Uterus (tissue), 2 donors: ENCODE measurements around the gene NBEA.

Experiments
- CTCF ChIP-seq, 4 experiments: fragments of 200-600 bp in 2 of 4; fragments of 450-650 bp in 2 of 4; sonication (generic) in 2 of 4; IDR thresholded peaks; one replicate each; pipeline ENCODE4 v1.5.1; 2016 to 2019; ENCODE audit warnings: antibody characterized with exemption in 4 of 4, mild to moderate bottlenecking in 2 of 4, moderate library complexity in 1 of 4
- POLR2A ChIP-seq, 2 donors: fragments of 450-650 bp; IDR thresholded peaks; one replicate each; pipeline ENCODE4 v1.6.1; 2016; ENCODE audit warnings: antibody characterized with exemption in 2 of 2, mild to moderate bottlenecking in 1 of 2, moderate library complexity in 1 of 2

- TF ChIP-seq POLR2A (IDR thresholded peaks at IDR 0.05) (no peak), CTCF (IDR thresholded peaks at IDR 0.05) (no peak)
Measured at GRCh38 chr13:35367586-35367985, 425.5 kb downstream of the NBEA start.
